GM21619 (cell line): ENCODE results near the gene ATP6V1B1.

Experiments used
- ATAC-seq: cut with Tn5 transposase; IDR thresholded peaks from one replicate; pipeline ENCODE4 v1.9.1; 2021; ENCODE audit not compliant: unreplicated experiment

ATP6V1B1 gene

DNA sequence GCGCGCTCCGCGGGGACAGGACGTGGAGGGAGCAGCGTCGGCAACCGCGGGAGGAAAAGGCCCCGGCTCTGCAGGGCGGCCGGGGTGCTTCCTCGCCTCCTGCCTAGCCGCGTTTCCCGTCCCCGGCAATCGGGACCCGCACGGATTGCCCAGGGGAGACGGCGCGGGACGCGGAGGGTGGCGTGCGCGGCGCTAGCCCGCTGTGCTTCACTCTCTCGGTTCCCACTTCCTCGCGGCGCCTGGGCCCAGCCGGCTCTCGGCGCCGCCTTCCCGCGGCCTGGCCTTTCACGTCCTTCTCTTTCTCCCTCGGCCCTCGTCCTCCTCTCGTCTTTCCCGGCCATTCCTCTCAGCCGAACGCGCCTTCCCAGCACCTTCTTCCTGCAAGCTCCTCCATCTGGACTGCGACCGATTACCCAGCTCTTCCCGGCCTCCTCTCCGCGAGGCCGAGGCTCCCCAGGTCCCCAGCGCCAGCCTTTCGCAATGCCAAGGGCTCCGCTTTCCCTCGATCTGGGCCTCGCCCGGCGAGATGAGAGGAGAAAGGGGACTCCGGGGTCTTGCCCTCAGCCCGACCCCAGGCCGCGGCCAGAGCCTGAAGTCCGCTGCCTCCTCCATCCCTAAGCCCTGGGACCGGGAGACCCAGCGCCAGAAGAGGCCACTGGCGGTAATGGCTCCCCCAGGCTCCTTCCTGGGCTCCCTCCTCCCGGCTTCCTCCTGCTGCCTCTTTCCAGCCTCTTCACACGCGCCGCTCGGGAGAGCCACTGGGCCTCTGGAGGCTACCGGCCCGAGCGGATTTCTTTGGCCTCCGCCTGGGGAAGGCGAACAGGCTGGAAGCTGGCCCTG lies 34.3 kb upstream of the ATP6V1B1 start:
- no peak for ATAC-seq

DNA sequence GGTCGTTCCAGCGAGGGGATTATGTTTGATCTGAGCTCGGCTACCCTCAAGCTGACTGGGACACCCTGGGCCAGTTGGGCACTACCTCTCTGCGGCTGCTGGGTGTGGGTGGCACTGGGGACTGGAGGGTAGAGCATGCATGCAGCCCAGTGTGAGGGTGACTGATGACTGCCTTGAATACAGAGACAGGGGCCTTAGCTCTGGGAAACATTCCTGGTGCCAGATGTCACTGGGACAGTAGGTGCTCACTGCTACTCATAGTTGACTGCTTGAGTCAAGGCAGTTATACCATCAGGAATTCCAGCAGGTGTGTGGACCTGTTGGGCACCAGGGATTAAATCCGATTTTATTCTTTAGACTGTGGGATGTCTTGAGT lies 33.6 kb upstream of the ATP6V1B1 start:
- ATAC-seq = no peak

GRCh38 chr2:70902579-70902978 lies 33.1 kb upstream of the ATP6V1B1 start:
- no peak for ATAC-seq

DNA sequence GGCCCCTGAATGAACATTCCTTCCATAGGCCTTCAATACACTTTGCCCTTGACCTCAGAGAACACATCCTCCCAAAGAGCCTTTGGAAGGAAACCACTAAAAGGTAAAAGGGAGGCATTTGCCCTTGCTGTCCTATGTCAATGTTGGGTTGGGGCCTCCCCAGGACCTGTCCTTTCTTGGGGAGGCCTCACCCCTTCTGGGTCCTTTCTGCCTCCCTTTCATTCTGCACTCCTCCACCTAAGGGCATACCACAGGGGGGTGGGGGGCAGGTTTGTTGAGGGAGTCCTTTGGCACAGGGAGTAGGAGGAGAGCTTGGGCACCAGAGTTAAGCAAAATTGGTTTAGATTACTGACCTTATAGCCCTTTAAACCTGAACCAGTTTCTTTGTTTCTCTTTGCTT lies 32.5 kb upstream of the ATP6V1B1 start:
- no peak for ATAC-seq

- no peak for ATAC-seq
These were observed 31.9 kb upstream of the ATP6V1B1 start for GRCh38 chr2:70903641-70904340.

GRCh38 chr2:70904371-70905216 lies 31.1 kb upstream of the ATP6V1B1 start:
- ATAC-seq = no peak

GRCh38 chr2:70905443-70906421 lies 30.0 kb upstream of the ATP6V1B1 start:
- ATAC-seq = no peak

DNA sequence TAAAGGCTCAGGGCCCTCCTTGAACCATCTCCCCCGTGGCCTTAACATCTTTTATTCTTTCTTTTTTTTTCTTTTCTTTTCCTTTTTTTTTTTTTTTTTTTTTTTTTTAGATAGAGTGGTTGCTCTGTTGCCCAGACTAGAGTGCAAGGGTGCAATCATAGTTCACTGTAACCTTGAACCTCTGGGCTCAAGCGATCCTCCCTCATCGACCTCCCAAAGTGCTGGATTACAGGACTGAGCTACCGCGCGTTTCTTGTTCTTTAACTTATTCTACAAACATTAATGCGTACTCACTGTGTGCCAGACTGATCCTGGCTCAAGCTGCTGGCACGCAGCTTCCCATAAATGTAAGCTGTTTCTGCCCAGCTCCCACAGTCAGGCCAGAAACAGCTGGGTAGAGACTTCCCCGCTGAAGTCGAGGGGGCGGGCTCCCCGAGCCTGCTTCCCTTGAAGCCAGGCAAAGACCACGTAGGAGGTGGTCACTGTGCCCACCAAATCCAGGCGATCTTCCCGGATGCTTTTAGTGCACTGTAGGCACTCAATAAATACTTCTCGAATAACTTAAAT lies 29.2 kb upstream of the ATP6V1B1 start:
- no peak for ATAC-seq

GRCh38 chr2:70907130-70908057 lies 28.3 kb upstream of the ATP6V1B1 start:
- no peak for ATAC-seq

DNA sequence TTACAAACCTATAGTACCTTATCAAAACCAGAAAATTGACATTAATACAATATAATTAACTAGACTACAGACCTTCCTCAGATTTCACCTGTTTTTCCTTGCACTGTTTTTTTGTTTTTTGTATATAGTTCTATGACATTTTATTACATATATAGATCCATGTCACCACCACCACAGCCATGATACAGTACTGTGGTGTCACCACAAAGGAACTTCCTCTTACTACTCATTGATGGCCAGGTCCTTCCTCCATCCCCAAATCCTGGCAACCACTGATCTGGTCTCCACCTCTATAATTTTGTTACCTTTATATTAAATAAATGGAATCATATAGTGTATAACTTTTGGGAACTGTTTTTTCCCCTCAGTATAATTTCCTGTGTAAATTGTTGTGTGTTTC lies 19.4 kb upstream of the ATP6V1B1 start:
- no peak for ATAC-seq

DNA sequence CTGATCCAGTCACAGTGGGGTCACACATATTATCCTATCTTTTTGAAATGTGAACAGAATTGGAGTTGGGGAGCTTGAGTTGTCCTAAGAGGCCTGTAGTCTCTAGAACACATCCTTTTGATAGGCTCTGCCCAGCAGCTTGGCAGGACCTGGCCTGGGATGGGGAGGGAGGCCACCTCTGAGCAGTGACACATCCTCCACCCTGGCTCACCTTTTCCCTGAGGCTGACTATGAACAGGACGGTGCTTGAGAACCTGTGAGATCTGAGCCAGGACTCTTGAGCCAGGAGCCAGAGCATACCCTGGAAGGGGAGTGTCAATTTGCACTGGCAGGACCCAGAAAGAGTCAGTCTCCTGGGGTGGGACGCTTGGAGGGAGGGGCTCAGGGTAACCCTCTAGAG lies 17.7 kb upstream of the ATP6V1B1 start:
- no peak for ATAC-seq

DNA sequence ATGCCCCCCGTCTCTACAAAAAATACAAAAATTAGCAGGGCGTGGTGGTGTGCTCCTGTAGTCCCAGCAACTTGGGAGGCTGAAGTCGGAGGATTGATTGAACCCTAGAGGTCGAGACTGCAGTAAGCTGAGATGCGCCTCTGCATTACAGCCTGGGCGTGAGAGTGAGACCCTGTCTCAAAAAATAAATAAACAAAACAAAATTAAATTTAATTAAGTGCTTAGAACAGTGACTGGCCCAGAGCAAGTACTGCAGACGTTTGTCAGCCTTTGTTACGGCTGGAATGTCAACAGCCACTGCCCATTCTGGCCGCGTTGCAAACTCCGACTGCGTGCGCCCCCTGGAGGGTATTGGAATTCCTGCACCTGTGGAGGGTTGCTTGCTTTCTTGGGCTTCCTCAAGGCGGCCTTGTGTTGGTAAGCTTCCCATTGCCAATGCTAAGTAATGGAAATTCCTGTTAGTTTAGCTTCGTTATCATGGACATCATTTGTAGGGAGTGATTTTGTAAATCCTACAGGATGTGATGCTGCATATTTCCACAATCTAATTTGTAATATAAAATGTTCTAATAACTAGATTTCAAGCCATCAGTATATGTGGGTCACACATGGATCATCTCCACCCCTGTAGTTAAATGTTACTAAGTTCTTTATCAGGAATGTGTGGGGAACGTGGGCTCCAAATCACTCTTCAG lies 15.9 kb upstream of the ATP6V1B1 start:
- no peak for ATAC-seq

DNA sequence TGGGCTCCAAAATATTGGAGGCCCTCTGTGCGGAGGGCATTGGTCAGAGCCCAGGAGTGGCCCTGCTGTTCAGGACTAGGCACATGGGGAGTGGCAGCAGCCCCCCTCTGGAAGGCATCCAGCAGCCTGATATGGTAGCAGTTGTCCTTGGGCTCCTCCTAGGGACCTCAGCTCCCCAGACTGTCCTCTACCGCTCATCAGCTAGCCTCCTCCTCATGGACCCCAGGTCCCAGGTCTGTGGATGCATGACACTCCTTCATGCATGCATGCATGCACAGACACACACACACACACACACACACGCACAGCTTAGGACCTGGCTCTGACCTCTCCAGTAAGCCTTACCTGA lies 15.4 kb upstream of the ATP6V1B1 start:
- ATAC-seq = no peak

GRCh38 chr2:70921031-70921430 lies 14.7 kb upstream of the ATP6V1B1 start:
- no peak for ATAC-seq

GRCh38 chr2:70921839-70922234 lies 13.9 kb upstream of the ATP6V1B1 start:
- ATAC-seq = no peak

GRCh38 chr2:70922235-70923234 lies 13.2 kb upstream of the ATP6V1B1 start:
- no peak for ATAC-seq

DNA sequence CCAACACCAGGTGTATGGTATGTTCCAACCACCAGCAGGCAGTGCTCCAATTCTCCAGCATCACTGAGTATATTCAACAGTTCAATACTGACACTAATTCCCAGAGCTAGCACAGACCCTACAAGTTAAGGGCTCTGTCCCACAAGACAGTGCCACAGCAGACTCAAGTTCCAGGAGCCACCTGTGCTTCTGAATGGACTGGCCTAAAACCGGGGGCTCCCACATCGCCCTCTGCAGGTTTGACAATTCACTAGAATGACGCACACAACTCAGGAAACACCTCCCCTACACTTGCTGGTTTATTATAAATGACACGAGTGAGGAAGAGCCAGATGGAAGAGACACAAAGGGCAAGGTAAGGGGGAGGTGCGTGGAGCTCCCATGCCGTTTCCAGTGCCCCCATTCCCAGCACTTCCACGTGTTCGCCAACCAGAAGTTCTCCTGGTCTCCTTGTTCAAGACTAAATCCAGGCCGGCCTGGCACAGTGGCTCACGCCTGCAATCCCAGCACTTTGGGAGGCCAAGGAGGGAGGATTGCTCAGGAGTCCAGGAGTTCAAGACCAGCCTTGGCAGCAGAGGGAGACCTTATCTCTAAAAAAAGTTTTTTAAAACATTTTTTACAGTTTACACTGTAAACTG lies 12.2 kb upstream of the ATP6V1B1 start:
- ATAC-seq = no peak
